Endodermal cell (in vitro differentiated cells): ENCODE results near the gene ST3GAL4. TPM values are rescaled to one million over a fixed set of nuclear protein-coding genes. Genes with fewer than 3 reads are reported as not detected.

Experiments used
- DNase-seq: peaks from one replicate; pipeline ENCODE4 v3.0.0-alpha.2; 2017
- H3K27ac ChIP-seq: 2 replicates; pipeline ENCODE4 v1.5.1; 2013; ENCODE audit warnings: mild to moderate bottlenecking, low read depth, low read length, moderate library complexity
- H3K27me3 ChIP-seq: 2 replicates; pipeline ENCODE4 v1.6.1; 2013; ENCODE audit warnings: mild to moderate bottlenecking, low read length, moderate library complexity; ENCODE audit not compliant: insufficient read depth, control insufficient read depth, poor library complexity, severe bottlenecking
- H3K36me3 ChIP-seq: 2 replicates; pipeline ENCODE4 v1.7.0; 2013; ENCODE audit warnings: mild to moderate bottlenecking, low read length, moderate library complexity; ENCODE audit not compliant: control insufficient read depth, insufficient read depth
- H3K4me1 ChIP-seq: one replicate; pipeline ENCODE4 v1.7.0; 2013; ENCODE audit warnings: low read length; ENCODE audit not compliant: control insufficient read depth, insufficient read depth
- H3K4me3 ChIP-seq: 2 replicates; pipeline ENCODE4 v1.5.1; 2013; ENCODE audit warnings: mild to moderate bottlenecking, low read length, moderate library complexity
- H3K9ac ChIP-seq: 2 replicates; pipeline ENCODE4 v1.6.1; 2013; ENCODE audit warnings: mild to moderate bottlenecking, low read length, moderate library complexity; ENCODE audit not compliant: poor library complexity, severe bottlenecking; ENCODE audit errors: extremely low read depth
- H3K9me3 ChIP-seq: 2 replicates; pipeline ENCODE4 v1.6.1; 2013; ENCODE audit warnings: mild to moderate bottlenecking, low read length, moderate library complexity; ENCODE audit not compliant: control insufficient read depth
- H3K27ac Mint-ChIP-seq: 2 replicates; pipeline ENCODE4 v1.8.0; 2020; ENCODE audit warnings: mixed read lengths
- H3K27me3 Mint-ChIP-seq: 2 replicates; pipeline ENCODE4 v1.8.0; 2021; ENCODE audit warnings: mild to moderate bottlenecking, mixed read lengths; ENCODE audit not compliant: insufficient read depth
- H3K36me3 Mint-ChIP-seq: 2 replicates; pipeline ENCODE4 v1.8.0; 2020; ENCODE audit warnings: low read depth, mixed read lengths
- H3K4me1 Mint-ChIP-seq: 2 replicates; pipeline ENCODE4 v1.8.0; 2020; ENCODE audit warnings: mixed read lengths
- H3K4me3 Mint-ChIP-seq: 2 replicates; pipeline ENCODE4 v1.8.0; 2020; ENCODE audit warnings: mild to moderate bottlenecking, moderate library complexity, mixed read lengths
- H3K9me3 Mint-ChIP-seq: 2 replicates; pipeline ENCODE4 v1.8.0; 2020; ENCODE audit warnings: mild to moderate bottlenecking, mixed read lengths
- WGBS, 2 experiments: methylation state at CpG; one replicate each; pipeline versions ENCODE4 v1.1.5 to v1.1.7; 2013; ENCODE audit warnings: missing lambda C conversion rate in 2 of 2, mixed read lengths in 1 of 2; ENCODE audit not compliant: insufficient coverage in 1 of 2, insufficient read length in 1 of 2; 5-methylcytosine and 5-hydroxymethylcytosine counted together
- total RNA-seq, 2 donors: library from RNA; stranded (reverse); fragmentation: NEBNext Ultra II Directional in 1 of 2; extraction: Animal tissue kit (Norgen Biotek cat#: 25700) in 1 of 2; gene quantifications; 2 replicates in 1 of 2; 3 replicates in 1 of 2; pipeline ENCODE4 v1.2.1, GENCODE V29; 2021
- TF ChIP-seq, protein P1 (sequence below): fragments of 200-600 bp; sonication (generic); conservative IDR thresholded peaks from 2 replicates; pipeline ENCODE4 v1.5.0; 2021; ENCODE audit warnings: antibody characterized with exemption, mild to moderate bottlenecking

The ST3GAL4 gene
- total RNA-seq, 2 donors from 2014 or later = 16.5 to 21.5 TPM

DNA sequence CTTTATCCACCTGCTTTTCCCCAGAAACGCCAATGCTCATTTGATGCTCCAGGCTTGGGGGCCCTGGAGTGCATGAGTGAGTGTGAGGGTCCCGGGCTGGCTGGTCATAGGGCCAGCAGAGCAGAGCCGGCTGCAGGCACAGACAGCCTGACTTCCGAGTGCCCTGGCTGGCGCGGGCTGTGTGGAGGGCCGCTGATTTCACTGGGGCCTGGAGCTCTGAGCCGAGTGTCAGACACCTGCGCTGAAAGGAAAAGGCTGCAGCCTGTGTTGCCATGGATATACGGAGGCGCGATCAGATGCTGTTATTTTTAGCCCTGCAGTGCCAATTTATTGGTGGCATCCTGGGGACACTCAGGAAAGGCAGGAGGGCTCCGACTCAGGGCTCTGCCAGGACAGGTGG, 87.6 kb downstream of the ST3GAL4 start:
- Mint-ChIP-seq H3K36me3 (no peaks in the 10 kb centered on the region), H3K4me3 (no peak overlapping the region), H3K4me1 (peaks cover 15% of the 10 kb centered on the region), H3K27me3 (peaks cover 2% of the 10 kb centered on the region), H3K9me3 (no peaks in the 10 kb centered on the region), H3K27ac (no peak overlapping the region)
- H3K27ac ChIP-seq = no peak overlapping the region
- WGBS, 2 experiments = 79 to 87% methylated on average over 11 to 13 of the region's 13 CpGs
- DNase-seq = no peak
- no peak overlapping the region for H3K4me3 ChIP-seq
- no peaks in the 10 kb centered on the region for H3K27me3 ChIP-seq
- no peaks in the 10 kb centered on the region for H3K9me3 ChIP-seq
- H3K9ac ChIP-seq = no peak overlapping the region
- TF ChIP-seq, protein P1, sequence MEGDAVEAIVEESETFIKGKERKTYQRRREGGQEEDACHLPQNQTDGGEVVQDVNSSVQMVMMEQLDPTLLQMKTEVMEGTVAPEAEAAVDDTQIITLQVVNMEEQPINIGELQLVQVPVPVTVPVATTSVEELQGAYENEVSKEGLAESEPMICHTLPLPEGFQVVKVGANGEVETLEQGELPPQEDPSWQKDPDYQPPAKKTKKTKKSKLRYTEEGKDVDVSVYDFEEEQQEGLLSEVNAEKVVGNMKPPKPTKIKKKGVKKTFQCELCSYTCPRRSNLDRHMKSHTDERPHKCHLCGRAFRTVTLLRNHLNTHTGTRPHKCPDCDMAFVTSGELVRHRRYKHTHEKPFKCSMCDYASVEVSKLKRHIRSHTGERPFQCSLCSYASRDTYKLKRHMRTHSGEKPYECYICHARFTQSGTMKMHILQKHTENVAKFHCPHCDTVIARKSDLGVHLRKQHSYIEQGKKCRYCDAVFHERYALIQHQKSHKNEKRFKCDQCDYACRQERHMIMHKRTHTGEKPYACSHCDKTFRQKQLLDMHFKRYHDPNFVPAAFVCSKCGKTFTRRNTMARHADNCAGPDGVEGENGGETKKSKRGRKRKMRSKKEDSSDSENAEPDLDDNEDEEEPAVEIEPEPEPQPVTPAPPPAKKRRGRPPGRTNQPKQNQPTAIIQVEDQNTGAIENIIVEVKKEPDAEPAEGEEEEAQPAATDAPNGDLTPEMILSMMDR = no peak
- peaks cover 9% of the 10 kb centered on the region for H3K4me1 ChIP-seq
- H3K36me3 ChIP-seq = no peaks in the 10 kb centered on the region

DNA sequence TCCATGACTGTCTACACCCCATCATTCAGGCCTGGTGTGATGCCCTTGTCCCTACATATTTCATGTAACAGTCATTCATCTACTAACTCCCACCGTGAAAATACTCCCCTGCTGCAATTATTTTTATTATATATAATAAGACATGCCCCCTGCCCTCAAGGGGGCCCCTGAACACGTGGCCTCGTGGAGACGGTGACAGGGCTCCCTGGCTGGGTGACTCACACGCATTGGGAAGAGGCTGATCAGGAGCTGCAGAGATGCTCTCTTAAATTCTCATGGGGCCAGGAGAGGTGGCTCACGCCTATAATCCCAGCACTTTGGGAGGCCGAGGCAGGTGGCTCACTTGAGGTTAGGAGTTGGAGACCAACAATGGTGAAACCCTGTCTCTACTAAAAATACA, 88.6 kb downstream of the ST3GAL4 start:
- TF ChIP-seq, protein P1 = no peak
- Mint-ChIP-seq H3K36me3 (no peaks in the 10 kb centered on the region), H3K27ac (no peak overlapping the region), H3K4me1 (peaks cover 15% of the 10 kb centered on the region), H3K27me3 (peaks cover 2% of the 10 kb centered on the region), H3K4me3 (no peak overlapping the region), H3K9me3 (no peaks in the 10 kb centered on the region)
- Histone ChIP-seq H3K9ac (no peak overlapping the region), H3K9me3 (no peaks in the 10 kb centered on the region), H3K27me3 (no peaks in the 10 kb centered on the region), H3K27ac (no peak overlapping the region), H3K4me1 (peaks cover 9% of the 10 kb centered on the region), H3K4me3 (no peak overlapping the region), H3K36me3 (no peaks in the 10 kb centered on the region)
- DNase-seq = no peak
- 90 to 91% methylated on average over 5 to 6 of the region's 7 CpGs for WGBS, 2 experiments

DNA sequence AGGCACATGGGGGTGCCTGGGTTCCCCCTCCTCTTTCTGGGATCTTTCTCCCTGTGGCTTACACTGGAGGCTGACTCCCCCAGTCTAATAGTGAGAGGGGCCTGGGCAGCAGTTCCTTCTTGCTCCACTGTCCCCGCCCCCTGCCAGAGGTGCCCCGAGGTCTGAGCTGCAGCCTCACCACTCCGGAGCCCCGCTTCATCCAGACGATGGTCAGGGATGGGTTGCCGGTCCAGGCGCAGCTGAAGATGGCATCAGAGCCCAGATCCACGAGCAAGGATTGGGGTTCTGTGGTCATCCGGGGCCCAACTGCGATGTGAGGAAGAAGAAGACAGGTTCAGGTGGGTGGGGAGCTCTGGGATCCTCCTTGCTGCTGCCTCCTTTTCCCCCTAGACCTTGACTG, 91.1 kb downstream of the ST3GAL4 start:
- H3K27ac ChIP-seq = no peak overlapping the region
- H3K36me3 ChIP-seq = no peaks in the 10 kb centered on the region
- peaks cover 2% of the 10 kb centered on the region for H3K27me3 Mint-ChIP-seq
- peaks cover 13% of the 10 kb centered on the region for H3K9me3 Mint-ChIP-seq
- 88 to 95% methylated on average over 4 to 10 of the region's 10 CpGs for WGBS, 2 experiments
- H3K9me3 ChIP-seq = no peaks in the 10 kb centered on the region
- H3K4me1 ChIP-seq = peaks cover 4% of the 10 kb centered on the region
- no peak overlapping the region for H3K4me3 Mint-ChIP-seq
- H3K36me3 Mint-ChIP-seq = no peaks in the 10 kb centered on the region
- no peak for DNase-seq
- H3K9ac ChIP-seq = no peak overlapping the region
- H3K27me3 ChIP-seq = no peaks in the 10 kb centered on the region
- H3K4me3 ChIP-seq = no peak overlapping the region
- TF ChIP-seq, protein P1 = no peak
- H3K4me1 Mint-ChIP-seq = peaks cover 3% of the 10 kb centered on the region
- H3K27ac Mint-ChIP-seq = no peak overlapping the region
